DOHH2 (cell line): ENCODE data around the gene ADAM19.

Experiments
- H3F3A ChIP-seq: fragments of 200-600 bp; sonication (generic), shearing (Covaris generic); 2 replicates; pipeline ENCODE4 v1.6.0; 2016; ENCODE audit warnings: antibody characterized with exemption, mild to moderate bottlenecking; ENCODE audit not compliant: control insufficient read depth, insufficient read depth
- H3K27ac ChIP-seq: fragments of 200-600 bp; sonication (generic); 2 replicates; pipeline ENCODE4 v1.5.1; 2014; ENCODE audit warnings: low read depth, mild to moderate bottlenecking, low read length, moderate library complexity
- H3K27me3 ChIP-seq: fragments of 200-600 bp; sonication (generic); 2 replicates; pipeline ENCODE4 v1.6.1; 2014; ENCODE audit warnings: mild to moderate bottlenecking, low read length, mixed read lengths; ENCODE audit not compliant: control insufficient read depth
- H3K36me3 ChIP-seq: fragments of 200-600 bp; sonication (generic); 2 replicates; pipeline ENCODE4 v1.6.1; 2014; ENCODE audit warnings: mild to moderate bottlenecking, low read length, moderate library complexity, mixed read lengths; ENCODE audit not compliant: control insufficient read depth
- H3K4me1 ChIP-seq: fragments of 200-600 bp; sonication (generic); 2 replicates; pipeline ENCODE4 v1.6.1; 2014; ENCODE audit warnings: mild to moderate bottlenecking, low read length, mixed read lengths; ENCODE audit not compliant: control insufficient read depth
- H3K4me2 ChIP-seq: fragments of 200-600 bp; sonication (generic); 2 replicates; pipeline ENCODE4 v1.6.0; 2014; ENCODE audit warnings: mild to moderate bottlenecking, low read length, moderate library complexity
- H3K4me3 ChIP-seq: fragments of 200-600 bp; sonication (generic); 2 replicates; pipeline ENCODE4 v1.5.1; 2014; ENCODE audit warnings: mild to moderate bottlenecking, low read length, mixed read lengths
- H3K79me2 ChIP-seq: fragments of 200-600 bp; sonication (generic); 2 replicates; pipeline ENCODE4 v1.6.1; 2014; ENCODE audit warnings: mild to moderate bottlenecking, low read length, mixed read lengths; ENCODE audit not compliant: control insufficient read depth
- H3K9me2 ChIP-seq: fragments of 200-600 bp; sonication (generic); replicated peaks from 2 replicates; pipeline ENCODE4 v1.6.1; 2014; ENCODE audit warnings: mild to moderate bottlenecking, low read length, mixed read lengths; ENCODE audit not compliant: control insufficient read depth
- H3K9me3 ChIP-seq: fragments of 200-600 bp; sonication (generic); 2 replicates; pipeline ENCODE4 v1.6.1; 2014; ENCODE audit warnings: antibody characterized with exemption, low read length, mixed read lengths; ENCODE audit not compliant: control insufficient read depth, insufficient read depth
- H4K20me1 ChIP-seq: fragments of 200-600 bp; sonication (generic); 2 replicates; pipeline ENCODE4 v1.6.0; 2014; ENCODE audit warnings: low read depth, mild to moderate bottlenecking, antibody characterized with exemption, low read length, moderate library complexity; ENCODE audit not compliant: control insufficient read depth, insufficient read depth
- EZH2phosphoT487 ChIP-seq: fragments of 200-600 bp; sonication (generic); IDR thresholded peaks from 2 replicates; pipeline ENCODE4 v1.6.1; 2017; ENCODE audit warnings: borderline replicate concordance, mild to moderate bottlenecking, antibody characterized with exemption, low read length, moderate library complexity, mixed read lengths
- TF ChIP-seq, protein P1 (sequence below): fragments of 200-600 bp; sonication (generic); IDR thresholded peaks from one replicate; pipeline ENCODE4 v1.5.1; 2014; ENCODE audit warnings: antibody characterized with exemption, mild to moderate bottlenecking, low read depth, low read length; ENCODE audit not compliant: poor library complexity, severe bottlenecking

ADAM19 gene

GRCh38 chr5:157535042-157535865 lies 40.3 kb downstream of the ADAM19 start:
- Histone ChIP-seq H3K79me2 (peaks cover 65% of the 10 kb centered on the region), H3K36me3 (peaks cover 97% of the 10 kb centered on the region)

DNA sequence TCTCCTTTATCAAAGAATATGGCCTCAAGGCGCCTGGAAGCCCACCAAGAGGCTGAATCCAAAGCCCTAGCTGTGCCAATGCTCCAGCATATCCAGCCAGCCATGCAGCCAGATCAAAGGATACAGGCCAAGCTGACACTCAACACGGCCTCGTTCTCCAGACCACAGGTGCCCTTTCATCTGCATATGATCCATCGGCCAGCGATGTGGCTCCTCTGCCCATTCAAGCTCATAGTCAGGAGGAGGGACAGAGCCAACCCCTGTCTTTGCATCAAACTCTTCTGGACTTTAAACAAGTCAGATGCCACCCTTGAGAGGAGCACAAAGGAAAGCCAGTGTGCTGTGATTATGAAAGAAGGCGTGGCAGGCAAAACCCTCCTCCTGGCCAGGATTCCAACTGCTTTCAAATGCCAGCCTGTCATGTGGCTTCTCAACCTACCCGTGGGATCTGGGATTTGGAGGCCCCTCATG lies 42.5 kb downstream of the ADAM19 start:
- no peak overlapping the region for H3K4me2 ChIP-seq
- H3F3A ChIP-seq: no peaks in the 10 kb centered on the region
- H3K79me2 ChIP-seq: peaks cover 66% of the 10 kb centered on the region
- H3K27me3 ChIP-seq: no peaks in the 10 kb centered on the region
- no peaks in the 10 kb centered on the region for H3K9me3 ChIP-seq
- H3K4me1 ChIP-seq: peaks cover 5% of the 10 kb centered on the region; the same call in 1 of the 2 replicates
- H4K20me1 ChIP-seq: no peaks in the 10 kb centered on the region; the same call in 1 of the 2 replicates
- no peaks in the 10 kb centered on the region for H3K9me2 ChIP-seq
- peaks cover 99% of the 10 kb centered on the region for H3K36me3 ChIP-seq
- H3K27ac ChIP-seq: no peak overlapping the region
- TF ChIP-seq EZH2phosphoT487: no peak
- TF ChIP-seq, protein P1, sequence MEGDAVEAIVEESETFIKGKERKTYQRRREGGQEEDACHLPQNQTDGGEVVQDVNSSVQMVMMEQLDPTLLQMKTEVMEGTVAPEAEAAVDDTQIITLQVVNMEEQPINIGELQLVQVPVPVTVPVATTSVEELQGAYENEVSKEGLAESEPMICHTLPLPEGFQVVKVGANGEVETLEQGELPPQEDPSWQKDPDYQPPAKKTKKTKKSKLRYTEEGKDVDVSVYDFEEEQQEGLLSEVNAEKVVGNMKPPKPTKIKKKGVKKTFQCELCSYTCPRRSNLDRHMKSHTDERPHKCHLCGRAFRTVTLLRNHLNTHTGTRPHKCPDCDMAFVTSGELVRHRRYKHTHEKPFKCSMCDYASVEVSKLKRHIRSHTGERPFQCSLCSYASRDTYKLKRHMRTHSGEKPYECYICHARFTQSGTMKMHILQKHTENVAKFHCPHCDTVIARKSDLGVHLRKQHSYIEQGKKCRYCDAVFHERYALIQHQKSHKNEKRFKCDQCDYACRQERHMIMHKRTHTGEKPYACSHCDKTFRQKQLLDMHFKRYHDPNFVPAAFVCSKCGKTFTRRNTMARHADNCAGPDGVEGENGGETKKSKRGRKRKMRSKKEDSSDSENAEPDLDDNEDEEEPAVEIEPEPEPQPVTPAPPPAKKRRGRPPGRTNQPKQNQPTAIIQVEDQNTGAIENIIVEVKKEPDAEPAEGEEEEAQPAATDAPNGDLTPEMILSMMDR: no peak
- no peak overlapping the region for H3K4me3 ChIP-seq

More at GRCh38 chr5:157535042-157535865, 40.3 kb downstream of the ADAM19 start:
- TF ChIP-seq, protein P1: no peak
- no peak for TF ChIP-seq EZH2phosphoT487
- no peaks in the 10 kb centered on the region for H3K9me2 ChIP-seq
- H3K4me1 ChIP-seq: peaks cover 14% of the 10 kb centered on the region
- no peaks in the 10 kb centered on the region for H3K27me3 ChIP-seq
- H3K4me2 ChIP-seq: no peak overlapping the region
- H3F3A ChIP-seq: no peaks in the 10 kb centered on the region
- no peak overlapping the region for H3K4me3 ChIP-seq
- H3K9me3 ChIP-seq: no peaks in the 10 kb centered on the region
- no peak overlapping the region for H3K27ac ChIP-seq
- H4K20me1 ChIP-seq: peaks cover 2% of the 10 kb centered on the region; the same call in 1 of the 2 replicates

GRCh38 chr5:157532022-157532421 lies 43.6 kb downstream of the ADAM19 start:
- peaks cover 65% of the 10 kb centered on the region for H3K79me2 ChIP-seq
- H3K27ac ChIP-seq: no peak overlapping the region
- peaks cover 99% of the 10 kb centered on the region for H3K36me3 ChIP-seq
- H3K4me3 ChIP-seq: no peak overlapping the region
- H3K9me3 ChIP-seq: no peaks in the 10 kb centered on the region
- H3K4me1 ChIP-seq: peaks cover 5% of the 10 kb centered on the region; the same call in 1 of the 2 replicates
- TF ChIP-seq EZH2phosphoT487: no peak
- TF ChIP-seq, protein P1: no peak
- H3K4me2 ChIP-seq: no peak overlapping the region
- H3K27me3 ChIP-seq: no peaks in the 10 kb centered on the region
- H3F3A ChIP-seq: no peaks in the 10 kb centered on the region
- no peaks in the 10 kb centered on the region for H3K9me2 ChIP-seq
- H4K20me1 ChIP-seq: no peaks in the 10 kb centered on the region; the same call in 1 of the 2 replicates
